B cell (primary cell): ENCODE measurements around the gene SH3GLB2. TPM values are rescaled to one million over a fixed set of nuclear protein-coding genes. Genes with fewer than 3 reads are reported as not detected.

Source experiments
- ATAC-seq: fragments of 200-7000 bp; cut with Tn5 transposase; one replicate; pipeline ENCODE4 v1.10.0; 2021; ENCODE audit warnings: low read depth, mild to moderate bottlenecking, moderate number of reproducible peaks, moderate library complexity
- CTCF ChIA-PET: fragments of 350-600 bp; sonication (Branson Sonifier 250); formaldehyde crosslinking; loops from one replicate; lab custom pipeline; 2021; ENCODE audit warnings: antibody characterized with exemption, inconsistent platforms; lab: Charles Lee
- POLR2A ChIA-PET: fragments of 350-600 bp; sonication (Branson Sonifier 250); formaldehyde crosslinking; loops from one replicate; lab custom pipeline; 2021; ENCODE audit warnings: antibody characterized with exemption; lab: Charles Lee
- DNase-seq: peaks from one replicate; pipeline ENCODE4 v3.0.0; 2013
- H2AFZ ChIP-seq: 2 replicates; pipeline ENCODE4 v1.6.1; 2012; ENCODE audit warnings: mild to moderate bottlenecking, low read depth, low read length; ENCODE audit not compliant: insufficient read depth, poor library complexity, severe bottlenecking
- H3K27ac ChIP-seq, 2 donors: 1 replicate in 1 of 2; 2 replicates in 1 of 2; pipeline ENCODE4 v1.5.1; 2012 to 2013; ENCODE audit warnings: low read length in 2 of 2, mild to moderate bottlenecking in 2 of 2, moderate library complexity in 1 of 2
- H3K27me3 ChIP-seq, 4 experiments: fragments of 200-600 bp in 1 of 4; sonication (generic) in 1 of 4; replicated peaks in 1 of 4; 1 replicate in 2 of 4; 2 replicates in 2 of 4; pipeline versions ENCODE4 v1.6.1 to v1.7.0; 2013 to 2016; ENCODE audit warnings: low read length in 3 of 4, mild to moderate bottlenecking in 2 of 4, mixed read lengths in 1 of 4, moderate library complexity in 1 of 4; ENCODE audit not compliant: insufficient read depth in 4 of 4, control insufficient read depth in 3 of 4; ENCODE audit errors: control extremely low read depth in 1 of 4
- H3K36me3 ChIP-seq, 2 experiments: replicated peaks in 1 of 2; 1 replicate in 1 of 2; 2 replicates in 1 of 2; pipeline versions ENCODE4 v1.6.1 to v1.7.1; 2013; ENCODE audit warnings: low read length in 1 of 2; ENCODE audit not compliant: insufficient read depth in 2 of 2, control insufficient read depth in 1 of 2; ENCODE audit errors: control extremely low read depth in 1 of 2, extremely low read depth in 1 of 2
- H3K4me1 ChIP-seq, 2 donors: fragments of 200-600 bp in 1 of 2; sonication (generic) in 1 of 2; 1 replicate in 1 of 2; 2 replicates in 1 of 2; pipeline versions ENCODE4 v1.5.1 to v1.6.1; 2013 to 2017; ENCODE audit warnings: low read length in 2 of 2; ENCODE audit not compliant: control insufficient read depth in 2 of 2, insufficient read depth in 2 of 2
- H3K4me2 ChIP-seq: replicated peaks from 2 replicates; pipeline ENCODE3; 2012; ENCODE audit warnings: mild to moderate bottlenecking, low read depth, low read length; ENCODE audit not compliant: poor library complexity, severe bottlenecking
- H3K4me3 ChIP-seq, 5 experiments: fragments of 200-600 bp in 1 of 5; sonication (generic) in 1 of 5; 1 replicate in 3 of 5; 2 replicates in 2 of 5; pipeline versions ENCODE4 v1.5.1 to v1.7.0; 2011 to 2016; ENCODE audit warnings: low read length in 4 of 5, mild to moderate bottlenecking in 4 of 5, low read depth in 2 of 5, control low read depth in 1 of 5, moderate library complexity in 1 of 5; ENCODE audit not compliant: insufficient read depth in 1 of 5; ENCODE audit errors: control extremely low read depth in 1 of 5, extremely low read depth in 1 of 5
- H3K79me2 ChIP-seq: fragments of 200-600 bp; sonication (generic); one replicate; pipeline ENCODE4 v1.6.0; 2016; ENCODE audit warnings: low read length; ENCODE audit not compliant: control insufficient read depth, insufficient read depth
- H3K9ac ChIP-seq: fragments of 200-600 bp; sonication (generic); 2 replicates; pipeline ENCODE4 v1.6.1; 2017; ENCODE audit warnings: mild to moderate bottlenecking, low read length, moderate library complexity
- H3K9me3 ChIP-seq, 3 donors: one replicate each; pipeline versions ENCODE4 v1.6.1 to v1.7.1; 2013; ENCODE audit warnings: low read length in 2 of 3; ENCODE audit not compliant: control insufficient read depth in 2 of 3, insufficient read depth in 1 of 3; ENCODE audit errors: control extremely low read depth in 1 of 3
- H4K20me1 ChIP-seq: 2 replicates; pipeline ENCODE4 v1.6.0; 2012; ENCODE audit warnings: mild to moderate bottlenecking, low read length; ENCODE audit not compliant: insufficient read depth, control insufficient read depth, poor library complexity, severe bottlenecking
- H3K27ac Mint-ChIP-seq: one replicate; pipeline ENCODE4 v1.8.0; 2021; ENCODE audit warnings: mixed read lengths
- H3K27me3 Mint-ChIP-seq: one replicate; pipeline ENCODE4 v1.8.0; 2021; ENCODE audit warnings: mixed read lengths
- H3K4me1 Mint-ChIP-seq: one replicate; pipeline ENCODE4 v1.8.0; 2021; ENCODE audit warnings: mixed read lengths
- H3K4me3 Mint-ChIP-seq: one replicate; pipeline ENCODE4 v1.8.0; 2021; ENCODE audit warnings: mixed read lengths
- H3K9me3 Mint-ChIP-seq: one replicate; pipeline ENCODE4 v1.8.0; 2022; ENCODE audit warnings: mixed read lengths; ENCODE audit not compliant: insufficient read depth
- CTCF ChIP-seq: fragments of 200-600 bp; IDR thresholded peaks from one replicate; pipeline ENCODE4 v1.8.0; 2022; ENCODE audit warnings: antibody characterized with exemption, mild to moderate bottlenecking
- EZH2 ChIP-seq: IDR thresholded peaks from 2 replicates; pipeline ENCODE4 v1.6.1; 2012; ENCODE audit warnings: borderline replicate concordance, low read depth, mild to moderate bottlenecking, moderate library complexity, low read length; ENCODE audit not compliant: insufficient read depth, poor library complexity, severe bottlenecking
- WGBS: methylation state at CpG from one replicate; pipeline ENCODE4 v1.1.5; 2013; ENCODE audit warnings: missing lambda C conversion rate; ENCODE audit not compliant: insufficient coverage; 5-methylcytosine and 5-hydroxymethylcytosine counted together
- intact Hi-C: fragments of 100-400 bp; cut with micrococcal nuclease; formaldehyde crosslinking; loops from one replicate; pipeline ENCODE4 v1.10.0; 2022
- polyA plus RNA-seq: library from polyadenylated mRNA; depleted of rRNA; stranded (reverse); fragments of >200 nt; gene quantifications from 2 replicates; pipeline ENCODE4 v1.2.3, GENCODE V29; 2012
- total RNA-seq, 2 donors: library from RNA; stranded (reverse); fragments of 120-200 nt in 1 of 2; gene quantifications; 1 replicate in 1 of 2; 2 replicates in 1 of 2; pipeline versions ENCODE4 v1.2.3 to v1.2.4, GENCODE V29; 2013 to 2022

The SH3GLB2 gene
- total and polyA plus RNA-seq, 2 donors (not counting 1 experiment from before 2014, with no cell fraction given), result 110 to 176 TPM

- TF ChIP-seq CTCF (no peak), EZH2 (no peak)
Observed at GRCh38 chr9:129059796-129060785, 32.0 kb upstream of the SH3GLB2 start.

More at GRCh38 chr9:129059796-129060785, 32.0 kb upstream of the SH3GLB2 start:
- Histone ChIP-seq H3K4me2 (no peak overlapping the region), H3K27me3 (no peaks in the 10 kb centered on the region), H3K9me3 (no peaks in the 10 kb centered on the region), H3K4me1 (no peaks in the 10 kb centered on the region), H3K4me3 (no peak overlapping the region), H3K27ac (no peak overlapping the region), H3K9ac (no peak overlapping the region), H2AFZ (no peak overlapping the region), H3K36me3 (peaks cover 0 to 48% of the 10 kb centered on the region in 2 experiments), H4K20me1 (no peaks in the 10 kb centered on the region), H3K79me2 (no peaks in the 10 kb centered on the region)
- H3K4me1 Mint-ChIP-seq, result no peaks in the 10 kb centered on the region
- no peak overlapping the region for H3K27ac Mint-ChIP-seq
- no peaks in the 10 kb centered on the region for H3K27me3 Mint-ChIP-seq
- H3K4me3 Mint-ChIP-seq, result no peak overlapping the region
- CTCF ChIA-PET, result no interaction called here
- POLR2A ChIA-PET, result no interaction called here
- ATAC-seq (no peak), DNase-seq (no peak)
- 98% methylated on average over 37 of the region's 37 CpGs for WGBS
- intact Hi-C loops, result no loop called here
- no peaks in the 10 kb centered on the region for H3K9me3 Mint-ChIP-seq
